GM12878 (cell line): ENCODE data around the gene SETBP1. TPM values are rescaled to one million over a fixed set of nuclear protein-coding genes. Genes with fewer than 3 reads are reported as not detected.

Experiments
- ATAC-seq: fragments of 200-7000 bp; cut with Tn5 transposase; 3 replicates; pipeline ENCODE4 v1.9.1; 2020; ENCODE audit warnings: mild to moderate bottlenecking, moderate library complexity
- BruUV-seq: library from RNA; stranded (reverse); fragments of 400-500 nt; replicated peaks from 2 replicates; lab custom pipeline; 2021; lab: Mats Ljungman, UMichigan
- CTCF ChIA-PET: fragments of 300-600 bp; sonication (Branson Sonifier 250); formaldehyde crosslinking; extraction: SDS; loops from one replicate; lab custom pipeline; 2021; ENCODE audit warnings: inconsistent platforms; lab: Yijun Ruan, JAX
- POLR2A ChIA-PET: fragments of 350-600 bp; formaldehyde crosslinking; extraction: SDS; loops from one replicate; lab custom pipeline; 2021; ENCODE audit warnings: inconsistent platforms; lab: Charles Lee
- RAD21 ChIA-PET: fragments of 300-600 bp; sonication (Branson Sonifier 250); formaldehyde crosslinking; loops from one replicate; lab custom pipeline; 2023; ENCODE audit warnings: antibody characterized with exemption; ENCODE audit not compliant: unreplicated experiment; lab: Charles Lee
- SMC1A ChIA-PET: fragments of 300-600 bp; sonication (Branson Sonifier 250); formaldehyde crosslinking; loops from one replicate; lab custom pipeline; 2023; ENCODE audit not compliant: unreplicated experiment, uncharacterized antibody; lab: Charles Lee
- DNase-seq: peaks from one replicate; pipeline ENCODE4 v3.0.0-alpha.2; 2011; ENCODE audit warnings: low read depth, low spot score
- FAIRE-seq: peaks from 3 replicates; lab custom pipeline; 2011; peaks lifted over from hg19 to GRCh38; lab: Jason Lieb, UNC
- H2AFZ ChIP-seq: 2 replicates; pipeline ENCODE4 v1.6.0; 2011; ENCODE audit warnings: low read depth, low read length, control low read depth; ENCODE audit not compliant: control insufficient read depth
- H3K27ac ChIP-seq: 2 replicates; pipeline ENCODE4 v1.5.1; 2011; ENCODE audit warnings: control low read depth; ENCODE audit not compliant: control insufficient read depth, insufficient read depth
- H3K27me3 ChIP-seq, 2 experiments: replicated peaks in 1 of 2; 2 replicates each; pipeline versions ENCODE4 v1.6.0 to v1.6.1; 2011; ENCODE audit warnings: low read length in 1 of 2; ENCODE audit not compliant: control insufficient read depth in 2 of 2, insufficient read depth in 2 of 2
- H3K36me3 ChIP-seq, 2 experiments: 2 replicates each; pipeline ENCODE4 v1.5.1; 2011; ENCODE audit warnings: low read length in 1 of 2; ENCODE audit not compliant: control insufficient read depth in 2 of 2, insufficient read depth in 2 of 2
- H3K4me1 ChIP-seq: 2 replicates; pipeline ENCODE4 v1.6.1; 2011; ENCODE audit warnings: mild to moderate bottlenecking, low read length, moderate library complexity, mixed read lengths; ENCODE audit not compliant: control insufficient read depth, insufficient read depth
- H3K4me2 ChIP-seq: 2 replicates; pipeline ENCODE4 v1.6.0; 2011; ENCODE audit warnings: control low read depth; ENCODE audit not compliant: control insufficient read depth, insufficient read depth
- H3K4me3 ChIP-seq: fragments of 200-600 bp; sonication (generic); 2 replicates; pipeline ENCODE4 v1.5.1; 2016
- H3K79me2 ChIP-seq: 2 replicates; pipeline ENCODE4 v1.6.0; 2011; ENCODE audit warnings: low read length; ENCODE audit not compliant: control insufficient read depth, insufficient read depth
- H3K9ac ChIP-seq: 2 replicates; pipeline ENCODE4 v1.8.0; 2011; ENCODE audit warnings: low read length, control low read depth, mixed read lengths; ENCODE audit not compliant: control insufficient read depth, insufficient read depth
- H3K9me3 ChIP-seq: replicated peaks from 3 replicates; pipeline ENCODE4 v1.5.1; 2011; ENCODE audit warnings: mild to moderate bottlenecking, low read length; ENCODE audit not compliant: control insufficient read depth, insufficient read depth
- H4K20me1 ChIP-seq: 2 replicates; pipeline ENCODE4 v1.6.0; 2011; ENCODE audit not compliant: control insufficient read depth, insufficient read depth
- ASH2L ChIP-seq: fragments of 300-600, 200-600 bp; sonication (generic); IDR thresholded peaks from 2 replicates; pipeline ENCODE4 v1.6.1; 2017; ENCODE audit warnings: low read depth, mild to moderate bottlenecking, borderline replicate concordance
- ATF7 ChIP-seq: fragments of 450-650 bp; IDR thresholded peaks from 2 replicates; pipeline ENCODE4 v1.6.1; 2016; ENCODE audit warnings: low read depth, mild to moderate bottlenecking
- CREB1 ChIP-seq: IDR thresholded peaks from 2 replicates; pipeline ENCODE4 v1.6.1; 2012; ENCODE audit warnings: low read depth, mild to moderate bottlenecking, inconsistent platforms
- GABPA ChIP-seq: IDR thresholded peaks from 2 replicates; pipeline ENCODE4 v1.6.1; 2014; ENCODE audit warnings: antibody characterized with exemption, low read depth, mild to moderate bottlenecking, inconsistent platforms
- MEF2A ChIP-seq: IDR thresholded peaks from 2 replicates; pipeline ENCODE4 v1.6.1; 2011; ENCODE audit warnings: low read depth, mild to moderate bottlenecking, low read length, moderate library complexity; ENCODE audit not compliant: insufficient read depth
- NFXL1 ChIP-seq: fragments of 450-650 bp; IDR thresholded peaks from 2 replicates; pipeline ENCODE4 v1.6.1; 2017; ENCODE audit warnings: antibody characterized with exemption, mild to moderate bottlenecking, borderline replicate concordance
- RCOR1 ChIP-seq: conservative IDR thresholded peaks from 2 replicates; pipeline ENCODE4 v1.6.1; 2012; ENCODE audit warnings: low read depth, low read length, improper control_type of control experiment
- RUNX3 ChIP-seq: IDR thresholded peaks from 2 replicates; pipeline ENCODE4 v1.6.1; 2012; ENCODE audit warnings: low read length, inconsistent platforms
- SKIL ChIP-seq: fragments of 450-650 bp; IDR thresholded peaks from 2 replicates; pipeline ENCODE4 v1.6.1; 2017; ENCODE audit warnings: mild to moderate bottlenecking, low read depth, inconsistent platforms; ENCODE audit not compliant: poor library complexity, severe bottlenecking
- SUPT20H ChIP-seq: IDR thresholded peaks from 2 replicates; pipeline ENCODE4 v1.6.1; 2011; ENCODE audit warnings: low read depth, mild to moderate bottlenecking, low read length, moderate library complexity, borderline replicate concordance; ENCODE audit not compliant: control insufficient read depth
- ZBED1 ChIP-seq: IDR thresholded peaks from 2 replicates; pipeline ENCODE4 v1.6.1; 2016; ENCODE audit warnings: borderline replicate concordance
- WGBS: methylation state at CpG from one replicate; pipeline ENCODE4 v1.1.6; 2016; ENCODE audit warnings: low lambda C conversion rate; ENCODE audit not compliant: insufficient replicate concordance, insufficient coverage; ENCODE audit errors: missing lambda C conversion rate; 5-methylcytosine and 5-hydroxymethylcytosine counted together
- in situ Hi-C: fragments of 300-500 bp; cut with MboI; formaldehyde crosslinking; loops from 9 replicates; pipeline ENCODE4 v1.14.3; 2018; ENCODE audit warnings: mixed read lengths
- intact Hi-C: fragments of 100-400 bp; cut with micrococcal nuclease; formaldehyde crosslinking; loops from one replicate; pipeline ENCODE4 v1.14.2; 2022; ENCODE audit not compliant: unreplicated experiment
- polyA plus RNA-seq, 11 experiments: library from polyadenylated mRNA; depleted of rRNA in 4 of 11; unstranded in 6 of 11; stranded (reverse) in 5 of 11; fragments of >200 nt; fragmentation: Nextera tagmentation in 4 of 11; fragmentation: Illumina TruSeq in 1 of 11; extraction: Ambion mirVana in 4 of 11; extraction: Trizol in 1 of 11; gene quantifications; 1 replicate in 1 of 11; 2 replicates in 10 of 11; pipeline versions ENCODE4 v1.2.1 to v1.2.3, GENCODE V29; 2011 to 2016; ENCODE audit warnings: inconsistent platforms in 2 of 11, missing spikeins in 2 of 11, low read depth in 1 of 11
- total RNA-seq, 4 experiments: library from RNA; depleted of rRNA in 3 of 4; stranded (reverse); fragments of >200 nt in 3 of 4; fragmentation: Illumina TruSeq in 1 of 4; extraction: Trizol in 1 of 4; gene quantifications; 2 replicates each; pipeline versions ENCODE4 v1.2.1 to v1.2.3, GENCODE V29; 2013 to 2021
- TF ChIP-seq, protein P1 (sequence below): fragments of 450-650 bp; IDR thresholded peaks from 2 replicates; pipeline ENCODE4 v1.6.1; 2017; ENCODE audit warnings: mild to moderate bottlenecking

Gene SETBP1
- total and polyA plus RNA-seq, 10 of the 15 experiments (the other 5 are each of a cell fraction or from before 2014, with no cell fraction given): 0.99 to 29.7 (median 8.3) TPM

GRCh38 chr18:44904768-44905167 is 224.1 kb downstream of the SETBP1 start:
- ChIA-PET CTCF (interaction anchor here (1.0 to 8.4 kb wide), 2 partner anchors 68 to 308 kb away, joined by 3 to 49 read pairs; no protein-coding TSS in a partner anchor), POLR2A (interaction anchor here (0.5 kb wide), 1 partner anchor 23 kb away, joined by 4 read pairs; no protein-coding TSS in a partner anchor), SMC1A (interaction anchor here (0.6 to 4.6 kb wide), 12 partner anchors 9 to 308 kb away, joined by 3 to 28 read pairs (median 4); no protein-coding TSS in a partner anchor), RAD21 (interaction anchor here (1.2 to 8.3 kb wide), 3 partner anchors 9 to 308 kb away, joined by 3 to 31 read pairs (median 4); no protein-coding TSS in a partner anchor)
- Histone ChIP-seq H3K9me3 (no peaks in the 10 kb centered on the region; the same call in 2 of the 3 replicates), H3K27me3 (no peaks in the 10 kb centered on the region), H3K4me2 (no peak overlapping the region), H3K4me3 (no peak overlapping the region), H4K20me1 (no peaks in the 10 kb centered on the region), H3K79me2 (no peaks in the 10 kb centered on the region), H3K36me3 (no peaks in the 10 kb centered on the region), H2AFZ (no peak overlapping the region), H3K27ac (no peak overlapping the region), H3K9ac (no peak overlapping the region), H3K4me1 (peaks cover 8% of the 10 kb centered on the region)
- DNase-seq (no peak), ATAC-seq (no peak), FAIRE-seq (no peak)
- 44% methylated on average over 2 of the region's 2 CpGs for WGBS
- in situ Hi-C loops (no loop called here), intact Hi-C loops (no loop called here)
- no TSS peak for BruUV-seq
- TF ChIP-seq RUNX3 (peak; percentile 17; the same call in 1 of the 2 replicates), SUPT20H (no peak)

DNA sequence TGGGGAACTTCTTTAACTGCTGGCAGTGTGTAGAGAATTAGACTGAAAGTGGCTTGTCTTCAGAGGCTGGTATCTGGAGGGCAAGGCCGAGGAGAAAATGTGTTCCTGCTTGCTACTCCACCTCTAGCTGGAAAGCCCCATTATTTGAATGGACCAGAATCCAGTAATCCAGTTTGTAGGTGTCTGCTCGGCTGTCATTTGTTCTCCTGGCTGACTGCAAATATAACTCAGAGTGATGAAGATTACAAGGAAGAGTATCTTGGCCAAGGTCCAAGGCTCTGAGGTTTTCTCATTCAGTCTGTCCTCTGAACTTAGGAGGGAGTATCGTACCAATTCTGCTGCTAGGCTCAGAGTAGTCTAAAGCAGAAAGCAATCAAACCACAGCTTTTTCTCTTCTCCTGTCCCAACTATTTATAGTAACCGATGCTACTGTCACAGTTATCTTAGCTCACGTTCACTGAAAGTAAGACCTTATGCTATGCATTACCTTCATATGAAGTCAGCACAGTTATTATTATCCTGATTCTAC is 228.6 kb downstream of the SETBP1 start:
- in situ Hi-C loops: no loop called here
- Histone ChIP-seq H2AFZ (no peak overlapping the region), H3K4me1 (peaks cover 45% of the 10 kb centered on the region), H3K27ac (0 out of 2 replicates have a peak overlapping the region, but pooled peaks have one; percentile 13), H3K27me3 (no peaks in the 10 kb centered on the region), H3K79me2 (no peaks in the 10 kb centered on the region; the same call in none of the 2 replicates), H3K4me2 (peak overlapping the region; percentile 73), H3K9me3 (no peaks in the 10 kb centered on the region; the same call in 2 of the 3 replicates), H3K36me3 (no peaks in the 10 kb centered on the region), H4K20me1 (no peaks in the 10 kb centered on the region), H3K4me3 (peak overlapping the region; percentile 29; the same call in 1 of the 2 replicates), H3K9ac (no peak overlapping the region)
- ATAC-seq: peak; percentile 85
- FAIRE-seq: peak; percentile 89
- BruUV-seq: no TSS peak
- ChIA-PET POLR2A (interaction anchor here (0.9 to 3.0 kb wide), 3 partner anchors 13 to 71 kb away, joined by 3 to 8 read pairs (median 3); no protein-coding TSS in a partner anchor), RAD21 (interaction anchor here (0.8 to 3.2 kb wide), 13 partner anchors 9 to 299 kb away, joined by 3 to 20 read pairs (median 5); partner anchors contain the start of gene SETBP1), SMC1A (interaction anchor here (0.9 to 9.9 kb wide), 16 partner anchors 9 to 304 kb away, joined by 3 to 57 read pairs (median 6); no protein-coding TSS in a partner anchor), CTCF (interaction anchor here (0.9 to 5.0 kb wide), 12 partner anchors 8 to 303 kb away, joined by 3 to 20 read pairs (median 3); no protein-coding TSS in a partner anchor)
- DNase-seq: peak; percentile 68
- WGBS: 1% methylated on average over 5 of the region's 5 CpGs
- intact Hi-C loops: no loop called here
- TF ChIP-seq CREB1 (peak; percentile 87), NFXL1 (no peak), SKIL (peak; percentile 60), ATF7 (peak; percentile 75), MEF2A (peak; percentile 94), GABPA (0 out of 2 replicates have a peak, but pooled peaks have one; percentile 12), ASH2L (no peak), ZBED1 (peak; percentile 95), RCOR1 (no peak)
- TF ChIP-seq, protein P1, sequence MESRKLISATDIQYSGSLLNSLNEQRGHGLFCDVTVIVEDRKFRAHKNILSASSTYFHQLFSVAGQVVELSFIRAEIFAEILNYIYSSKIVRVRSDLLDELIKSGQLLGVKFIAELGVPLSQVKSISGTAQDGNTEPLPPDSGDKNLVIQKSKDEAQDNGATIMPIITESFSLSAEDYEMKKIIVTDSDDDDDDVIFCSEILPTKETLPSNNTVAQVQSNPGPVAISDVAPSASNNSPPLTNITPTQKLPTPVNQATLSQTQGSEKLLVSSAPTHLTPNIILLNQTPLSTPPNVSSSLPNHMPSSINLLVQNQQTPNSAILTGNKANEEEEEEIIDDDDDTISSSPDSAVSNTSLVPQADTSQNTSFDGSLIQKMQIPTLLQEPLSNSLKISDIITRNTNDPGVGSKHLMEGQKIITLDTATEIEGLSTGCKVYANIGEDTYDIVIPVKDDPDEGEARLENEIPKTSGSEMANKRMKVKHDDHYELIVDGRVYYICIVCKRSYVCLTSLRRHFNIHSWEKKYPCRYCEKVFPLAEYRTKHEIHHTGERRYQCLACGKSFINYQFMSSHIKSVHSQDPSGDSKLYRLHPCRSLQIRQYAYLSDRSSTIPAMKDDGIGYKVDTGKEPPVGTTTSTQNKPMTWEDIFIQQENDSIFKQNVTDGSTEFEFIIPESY: no peak
